Testis (tissue), 3 donors: ENCODE data around the gene ATP13A2. TPM values are rescaled to one million over a fixed set of nuclear protein-coding genes. Genes with fewer than 3 reads are reported as not detected.

Source experiments
- polyA plus RNA-seq: library from polyadenylated mRNA; stranded (reverse); fragments of 350-450 nt; fragmentation: Illumina TruSeq; extraction: RNeasy Lipid Tissue Mini Kit (QIAGEN cat#74804); gene quantifications from one replicate; pipeline ENCODE4 v1.2.3, GENCODE V29; 2014; ENCODE audit warnings: low read depth, low replicate concordance; ENCODE audit not compliant: insufficient read depth
- total RNA-seq, 2 donors: library from RNA; depleted of rRNA; stranded (reverse); fragments of >200 nt; gene quantifications; one replicate each; pipeline ENCODE4 v1.2.3, GENCODE V29; 2016

The ATP13A2 gene
- total and polyA plus RNA-seq, 3 donors from 2014 or later, result 36.9 to 45.6 (median 42.4) TPM

Other genes starting within 250 kb of the ATP13A2 start
- under 1 TPM; under 0.01 TPM for gene RNU1-2, start 115.9 kb downstream of the ATP13A2 start, total RNA-seq
- gene RNU1-2, start 115.9 kb downstream of the ATP13A2 start, polyA plus RNA-seq, result 18.9 TPM
- 10 to 100 TPM; 49.1 to 49.2 TPM for gene CROCC, start 90.0 kb downstream of the ATP13A2 start, total RNA-seq
- gene CROCC, start 90.0 kb downstream of the ATP13A2 start, polyA plus RNA-seq, result 18.8 TPM
- gene MFAP2, start 31.3 kb downstream of the ATP13A2 start, total RNA-seq, result 10 to 100 TPM in 1 of 2 donors, 1 to 10 TPM in 1; 7.9 to 18.7 TPM
- gene MFAP2, start 31.3 kb downstream of the ATP13A2 start, polyA plus RNA-seq, result 22.0 TPM
- gene SDHB, start 42.1 kb upstream of the ATP13A2 start, total RNA-seq, result 100 to 1,000 TPM in 1 of 2 donors, 10 to 100 TPM in 1; 96.1 to 107 TPM
- gene SDHB, start 42.1 kb upstream of the ATP13A2 start, polyA plus RNA-seq, result 160 TPM
- 1 to 10 TPM in 1 of 2 donors, under 1 TPM in 1; 0.99 to 1.1 TPM for gene PADI2, start 107.5 kb upstream of the ATP13A2 start, total RNA-seq
- gene PADI2, start 107.5 kb upstream of the ATP13A2 start, polyA plus RNA-seq, result 3.2 TPM
- under 1 TPM in 1 of 2 donors, not detected in 1; 0.31 TPM for gene PADI1, start 193.2 kb upstream of the ATP13A2 start, total RNA-seq
- 1.6 TPM for gene PADI1, start 193.2 kb upstream of the ATP13A2 start, polyA plus RNA-seq
- 1 to 10 TPM in 1 of 2 donors, under 1 TPM in 1; 0.63 to 1.2 TPM for gene PADI3, start 237.2 kb upstream of the ATP13A2 start, total RNA-seq
- gene PADI3, start 237.2 kb upstream of the ATP13A2 start, polyA plus RNA-seq, result 0.80 TPM